ENCODE results near the gene GRK2.

GRK2 gene

DNA sequence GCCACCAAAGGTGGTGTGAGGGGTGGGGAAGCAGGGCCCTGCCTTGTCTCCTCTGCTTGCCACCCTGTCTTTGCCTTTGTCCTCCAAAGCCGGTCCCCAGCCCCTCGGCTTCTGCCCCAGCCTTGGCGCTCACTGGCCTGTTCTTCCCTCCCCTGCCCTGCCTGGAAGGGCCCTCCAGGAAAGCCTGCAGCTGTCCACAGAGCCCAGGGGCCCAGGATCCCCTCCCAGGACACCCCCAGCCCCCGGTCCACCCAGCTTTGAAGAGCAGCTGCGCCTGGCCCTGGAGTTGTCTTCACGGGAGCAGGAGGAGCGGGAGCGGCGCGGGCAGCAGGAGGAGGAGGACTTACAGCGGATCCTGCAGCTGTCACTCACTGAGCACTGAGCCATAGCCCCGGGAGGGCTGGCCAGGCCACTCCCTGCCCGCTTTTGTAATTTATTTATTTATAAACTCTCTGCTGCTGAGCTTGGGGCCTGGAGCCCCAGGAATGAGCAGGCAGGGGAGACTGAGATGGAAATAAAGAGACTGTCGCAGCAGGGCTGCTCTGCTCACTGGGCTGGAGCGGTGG is 35.8 kb downstream of the GRK2 start:
- DNase-seq = no peak

DNA sequence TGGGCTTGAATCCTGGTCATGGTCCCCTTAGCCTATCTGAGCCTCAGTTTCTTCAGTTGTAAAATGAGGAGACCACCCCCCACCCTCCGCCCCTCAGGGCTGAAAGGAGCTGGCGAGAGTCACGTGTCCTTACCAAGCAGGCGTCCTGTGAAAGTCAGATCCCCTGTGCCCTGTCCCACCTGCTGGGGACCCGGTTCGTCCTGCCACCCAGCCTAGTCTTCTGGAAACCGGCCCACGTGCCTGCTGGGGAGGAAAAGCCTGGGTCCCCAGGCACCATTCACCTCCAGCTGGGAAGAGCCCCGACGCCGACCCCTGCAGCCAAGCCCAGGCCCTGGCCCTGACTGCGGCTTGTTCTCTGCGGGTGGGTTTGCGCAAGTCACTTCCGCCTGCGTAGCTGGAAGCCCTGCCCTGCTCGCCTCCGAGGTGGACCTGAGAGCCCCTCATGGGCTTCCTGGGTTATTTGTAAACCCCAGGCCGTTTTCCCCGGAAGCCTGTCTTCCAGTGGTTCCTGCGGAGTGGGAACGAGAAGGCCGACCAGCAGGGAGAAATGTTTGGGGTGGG is 36.4 kb downstream of the GRK2 start:
- no peak for DNase-seq

- peak; percentile 16 for DNase-seq
Measured at GRCh38 chr11:67303132-67303834, 37.0 kb downstream of the GRK2 start, which contains the start of gene SSH3. Gene SSH3 (plus strand): TSS chr11:67303530. CDS start chr11:67303626, 96 bp downstream.

DNA sequence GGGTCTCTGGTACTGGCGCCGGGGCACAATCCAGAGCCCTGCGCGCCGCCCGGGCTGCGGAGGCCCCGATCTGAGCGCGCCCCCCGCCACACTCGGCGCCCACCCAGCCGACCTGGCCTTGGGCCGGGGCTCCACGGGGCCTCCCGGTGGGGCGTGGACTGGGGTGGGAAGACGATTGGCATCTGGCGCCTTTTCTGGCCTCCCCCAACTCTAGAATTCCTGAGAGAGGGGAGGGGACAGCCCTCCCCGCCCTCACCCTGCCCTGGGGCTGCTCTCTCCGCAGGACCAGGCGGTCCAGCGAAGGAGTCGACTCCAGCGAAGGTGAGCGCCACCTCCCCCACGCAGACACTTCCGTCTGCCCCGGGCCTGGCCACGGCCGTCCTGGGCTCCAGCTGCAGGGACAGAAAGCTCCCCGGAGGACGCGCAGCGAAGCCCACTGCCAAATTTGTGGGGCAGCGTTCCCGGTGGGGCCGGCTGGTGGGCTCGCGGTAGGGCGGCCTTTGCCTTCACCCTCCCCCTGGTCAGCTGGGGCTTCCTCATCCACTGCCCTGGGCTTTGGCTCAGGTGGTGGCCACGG is 37.6 kb downstream of the GRK2 start:
- no peak for DNase-seq

DNA sequence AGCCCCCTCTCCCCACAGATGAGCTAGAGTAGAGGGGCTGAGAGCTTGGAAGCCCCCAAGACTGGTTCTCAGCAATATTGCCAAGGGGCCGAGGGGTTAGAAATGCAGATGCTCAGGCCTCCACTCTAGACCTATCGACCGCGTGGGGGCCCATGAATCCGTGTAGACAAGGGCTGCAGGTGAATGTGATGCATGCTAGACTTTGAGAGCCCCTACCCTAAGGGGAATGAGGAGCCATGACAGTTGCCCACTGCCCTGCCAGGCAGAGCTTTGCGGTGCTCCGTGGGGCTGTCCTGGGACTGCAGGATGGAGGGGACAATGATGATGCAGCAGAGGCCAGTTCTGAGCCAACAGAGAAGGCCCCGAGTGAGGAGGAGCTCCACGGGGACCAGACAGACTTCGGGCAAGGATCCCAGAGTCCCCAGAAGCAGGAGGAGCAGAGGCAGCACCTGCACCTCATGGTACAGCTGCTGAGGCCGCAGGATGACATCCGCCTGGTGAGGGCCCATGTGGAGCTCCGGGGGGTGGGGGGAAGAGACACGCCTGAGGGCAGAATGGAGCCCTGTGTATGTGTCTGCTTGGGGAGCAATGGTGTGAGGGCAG is 38.3 kb downstream of the GRK2 start:
- no peak for DNase-seq

- DNase-seq = no peak
Measured at GRCh38 chr11:67306769-67307544, 40.7 kb downstream of the GRK2 start.

- DNase-seq = no peak
Measured at GRCh38 chr11:67307545-67308001, 41.3 kb downstream of the GRK2 start.

DNA sequence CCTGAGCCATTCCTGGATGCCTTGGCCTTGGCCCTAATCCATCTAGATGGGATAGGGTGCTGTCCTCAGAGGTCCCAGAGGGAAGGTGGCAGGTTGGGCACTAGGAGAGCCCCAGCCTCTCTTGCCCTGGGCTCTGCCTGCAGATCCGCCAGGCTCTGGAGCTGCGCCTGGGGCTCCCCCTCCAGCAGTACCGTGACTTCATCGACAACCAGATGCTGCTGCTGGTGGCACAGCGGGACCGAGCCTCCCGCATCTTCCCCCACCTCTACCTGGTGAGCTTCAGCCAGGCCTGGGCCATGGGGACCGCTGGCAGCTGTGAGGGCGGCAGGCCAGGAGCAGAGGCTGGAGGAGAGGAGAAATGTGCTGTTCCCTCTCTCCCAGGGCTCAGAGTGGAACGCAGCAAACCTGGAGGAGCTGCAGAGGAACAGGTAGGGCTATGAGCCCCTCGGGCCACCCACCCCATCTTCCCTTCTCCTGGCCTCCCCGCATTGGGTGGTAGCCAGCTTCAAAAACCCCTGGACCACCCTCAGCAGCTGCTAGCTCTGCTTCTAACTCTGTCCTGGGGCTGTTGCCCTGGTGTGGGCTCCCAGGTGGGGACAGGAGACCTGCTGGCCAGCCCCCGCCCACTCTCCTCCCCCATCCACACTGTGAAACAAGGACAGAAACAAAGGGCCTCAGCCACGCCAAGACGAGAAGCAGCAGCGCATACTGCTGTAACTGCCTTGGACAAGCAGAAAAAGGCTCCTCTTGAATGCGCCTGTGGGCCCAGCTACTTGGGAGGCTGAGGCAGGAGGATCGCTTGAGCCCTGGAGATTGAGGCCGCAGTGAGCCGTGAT is 42.0 kb downstream of the GRK2 start:
- no peak for DNase-seq

- no peak for DNase-seq
Measured at GRCh38 chr11:67309166-67309565, 42.9 kb downstream of the GRK2 start.

GRCh38 chr11:67309661-67310061 is 43.4 kb downstream of the GRK2 start:
- no peak for DNase-seq

DNA sequence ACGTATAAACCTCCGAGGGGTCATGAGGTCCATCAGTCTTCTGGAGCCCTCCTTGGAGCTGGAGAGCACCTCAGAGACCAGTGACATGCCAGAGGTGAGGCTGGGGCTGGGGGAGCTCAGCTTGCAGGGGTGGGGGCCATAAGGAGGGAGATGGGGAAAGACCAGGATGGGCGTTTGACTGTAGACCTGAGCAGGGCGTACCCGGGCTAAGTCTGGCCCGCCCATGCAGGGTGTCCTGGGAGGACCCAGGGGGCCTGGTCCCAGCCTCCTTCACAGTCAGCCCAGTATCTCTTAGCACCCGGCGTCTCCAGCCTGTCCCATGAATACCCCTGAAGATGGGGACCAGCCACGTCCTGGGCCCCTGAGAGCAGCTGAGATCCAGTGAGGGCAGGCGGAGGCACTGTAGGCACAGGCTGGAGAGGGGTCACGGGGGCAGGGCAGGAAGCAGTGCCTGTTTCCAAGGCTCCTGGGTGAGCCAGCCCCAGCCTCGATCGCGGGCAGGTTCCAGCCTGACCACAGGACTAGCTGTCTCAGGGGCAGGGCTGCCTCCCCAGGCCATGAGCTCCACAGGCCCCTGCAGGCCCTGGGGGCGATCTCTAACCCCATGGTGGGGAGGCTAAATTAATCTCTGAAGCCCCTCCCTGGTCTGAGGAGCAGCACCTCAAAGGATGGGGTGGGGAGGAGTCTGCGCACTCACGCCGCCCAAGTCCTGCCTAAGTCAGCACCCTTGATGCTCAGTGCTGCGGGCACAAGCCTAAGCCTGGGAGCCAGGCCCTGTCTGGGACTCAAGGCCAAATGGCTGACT is 44.2 kb downstream of the GRK2 start:
- DNase-seq = no peak

DNA sequence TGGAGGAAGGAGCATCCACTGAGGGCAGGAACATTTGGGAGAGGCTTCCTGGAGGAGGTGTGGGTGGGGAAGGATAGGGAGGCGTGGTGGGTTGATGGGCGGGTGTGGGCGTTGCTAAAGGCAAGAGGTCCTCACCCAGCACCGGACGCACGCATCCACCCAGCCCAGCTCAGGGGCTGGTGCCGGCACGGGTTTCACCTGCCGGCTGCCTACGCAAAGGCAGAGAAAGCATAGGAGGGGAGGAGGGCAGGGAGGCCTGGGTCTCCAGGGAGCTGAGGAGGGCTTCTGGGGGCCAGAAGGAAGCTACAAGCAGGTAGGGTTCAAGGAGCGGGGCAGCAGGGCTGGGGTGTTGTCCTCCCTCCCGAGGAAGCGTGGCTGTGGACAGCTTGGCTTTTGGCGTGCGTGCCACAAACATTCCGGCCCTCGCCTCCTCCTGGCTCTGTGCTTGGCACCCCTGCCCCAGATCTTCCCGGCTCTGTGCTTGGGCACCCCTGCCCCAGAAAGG is 44.8 kb downstream of the GRK2 start:
- DNase-seq = no peak

DNA sequence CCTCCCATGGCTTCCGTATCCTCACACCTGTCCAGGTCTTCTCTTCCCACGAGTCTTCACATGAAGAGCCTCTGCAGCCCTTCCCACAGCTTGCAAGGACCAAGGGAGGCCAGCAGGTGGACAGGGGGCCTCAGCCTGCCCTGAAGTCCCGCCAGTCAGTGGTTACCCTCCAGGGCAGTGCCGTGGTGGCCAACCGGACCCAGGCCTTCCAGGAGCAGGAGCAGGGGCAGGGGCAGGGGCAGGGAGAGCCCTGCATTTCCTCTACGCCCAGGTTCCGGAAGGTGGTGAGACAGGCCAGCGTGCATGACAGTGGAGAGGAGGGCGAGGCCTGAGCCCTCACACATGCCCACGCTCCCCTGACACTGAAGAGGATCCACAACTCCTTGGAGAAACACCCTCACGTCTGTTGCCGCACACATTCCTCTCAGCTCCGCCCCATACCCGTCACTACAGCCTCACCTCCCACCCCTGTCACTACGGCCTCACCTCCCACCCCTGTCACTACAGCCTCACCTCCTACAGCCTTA is 45.3 kb downstream of the GRK2 start:
- DNase-seq = no peak

DNA sequence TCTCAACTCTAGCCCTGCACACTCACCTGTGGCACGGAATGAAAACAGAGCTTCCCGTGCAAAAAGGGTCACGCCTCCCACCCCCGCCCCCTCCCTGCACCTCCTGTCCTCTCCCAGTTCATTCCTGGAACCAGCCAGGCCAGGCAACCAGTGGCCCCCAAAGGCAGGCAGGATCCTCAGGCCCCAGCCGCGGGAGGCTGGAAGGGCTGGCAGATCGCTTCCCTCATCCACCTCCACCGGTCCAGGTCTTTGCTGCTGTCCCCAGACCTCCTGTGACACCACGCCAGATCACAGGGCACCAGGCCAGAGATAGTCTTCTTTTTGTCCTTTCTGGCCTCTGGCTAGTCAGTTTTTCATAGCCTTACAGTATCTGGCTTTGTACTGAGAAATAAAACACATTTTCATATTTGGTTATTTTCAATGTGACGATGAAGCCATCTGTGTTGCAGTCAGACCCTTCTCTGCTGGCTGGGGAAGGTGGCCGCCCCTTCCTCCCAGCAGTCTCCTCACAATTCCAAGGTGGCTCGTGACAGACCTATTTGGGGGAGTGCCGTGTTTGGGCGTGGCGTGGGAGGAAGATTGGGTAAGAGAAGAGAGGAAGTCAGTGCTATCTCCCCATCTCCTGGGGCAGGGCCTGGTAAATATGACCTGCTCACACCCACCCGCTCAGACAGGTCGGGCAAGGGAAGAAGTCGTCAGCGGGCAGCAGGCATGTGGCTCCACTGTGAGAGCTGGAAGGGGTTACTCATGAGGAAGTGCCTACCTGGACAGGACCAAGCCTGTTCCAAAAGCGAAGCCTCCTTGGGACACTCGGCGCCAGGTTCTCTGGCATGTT is 46.1 kb downstream of the GRK2 start:
- no peak for DNase-seq

GRCh38 chr11:67313125-67313890 is 47.0 kb downstream of the GRK2 start:
- no peak for DNase-seq

GRCh38 chr11:67314218-67314617 is 47.9 kb downstream of the GRK2 start:
- DNase-seq = no peak

GRCh38 chr11:67315325-67315909 is 49.1 kb downstream of the GRK2 start:
- no peak for DNase-seq

DNA sequence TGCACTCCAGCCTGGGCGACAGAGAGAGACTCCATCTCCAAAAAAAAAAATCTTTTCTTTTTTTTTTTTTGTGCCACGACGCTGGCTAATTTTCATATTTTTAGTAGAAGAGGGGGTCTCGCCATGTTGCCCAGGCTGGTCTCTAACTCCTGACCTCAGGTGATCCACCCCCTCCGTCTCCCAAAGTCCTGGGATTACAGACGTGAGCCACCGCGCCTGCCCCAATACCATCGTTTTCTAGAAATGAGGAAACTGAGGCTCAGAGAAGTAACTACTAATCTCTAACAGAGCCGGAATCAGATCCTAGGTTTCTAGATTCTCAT is 50.6 kb downstream of the GRK2 start:
- no peak for DNase-seq

All from NCI-H1092 treated with DMSO at 0.1 percent for 48 hours (cell line).